HEK293 (cell line): ENCODE results near the gene SLC37A3.

ENCODE experiments used
- CTCF ChIP-seq: fragments of 450-650 bp; formaldehyde crosslinking; IDR thresholded peaks from 2 replicates; pipeline ENCODE4 v1.5.1; 2016; ENCODE audit warnings: missing biosample characterization, missing genetic modification characterization
- KLF16 ChIP-seq: fragments of 450-650 bp; formaldehyde crosslinking; IDR thresholded peaks from 2 replicates; pipeline ENCODE4 v1.5.1; 2017; ENCODE audit warnings: missing biosample characterization, missing genetic modification characterization
- TSHZ1 ChIP-seq: fragments of 450-650 bp; formaldehyde crosslinking; IDR thresholded peaks from 2 replicates; pipeline ENCODE4 v1.5.1; 2016; ENCODE audit warnings: missing biosample characterization, missing genetic modification characterization, borderline replicate concordance
- ZBTB17 ChIP-seq: fragments of 450-650 bp; formaldehyde crosslinking; IDR thresholded peaks from 2 replicates; pipeline ENCODE4 v1.5.1; 2016; ENCODE audit warnings: missing biosample characterization, missing genetic modification characterization
- ZBTB48 ChIP-seq: fragments of 450-650 bp; formaldehyde crosslinking; IDR thresholded peaks from 2 replicates; pipeline ENCODE4 v1.5.1; 2016; ENCODE audit warnings: missing biosample characterization, missing genetic modification characterization
- ZNF302 ChIP-seq: fragments of 450-650 bp; formaldehyde crosslinking; IDR thresholded peaks from 2 replicates; pipeline ENCODE4 v1.5.1; 2016; ENCODE audit warnings: missing biosample characterization, missing genetic modification characterization, low read depth
- ZNF513 ChIP-seq: fragments of 450-650 bp; IDR thresholded peaks from 2 replicates; pipeline ENCODE4 v1.5.1; 2018; ENCODE audit warnings: missing biosample characterization, missing genetic modification characterization
- ZNF558 ChIP-seq: fragments of 450-650 bp; formaldehyde crosslinking; IDR thresholded peaks from 2 replicates; pipeline ENCODE4 v1.5.1; 2016; ENCODE audit warnings: missing biosample characterization, missing genetic modification characterization
- TF ChIP-seq, protein P1 (sequence below): fragments of 450-650 bp; formaldehyde crosslinking; IDR thresholded peaks from 2 replicates; pipeline ENCODE4 v1.5.1; 2016; ENCODE audit warnings: missing biosample characterization, missing genetic modification characterization, borderline replicate concordance

DNA sequence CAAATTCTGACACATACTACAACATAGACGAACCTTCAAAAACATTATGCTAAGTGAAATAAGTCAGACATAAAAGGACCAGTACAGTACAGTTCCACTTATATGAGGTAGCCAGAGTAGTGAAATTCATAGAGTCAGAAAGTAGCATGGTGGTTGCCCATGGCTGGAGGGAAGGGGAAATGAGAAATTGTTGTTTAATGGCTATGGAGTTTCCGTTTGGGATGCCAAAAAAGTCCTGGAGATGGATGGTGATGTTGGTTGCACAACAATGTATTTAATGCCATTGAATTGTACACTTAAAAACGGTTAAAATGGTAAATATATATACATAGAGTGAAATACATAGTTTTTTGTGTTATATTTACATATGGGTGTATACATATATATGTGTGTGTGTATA lies 2.1 kb upstream of the SLC37A3 start:
- TF ChIP-seq ZNF513 (tag by site-specific recombination) = no peak
- no peak for TF ChIP-seq ZBTB17
- no peak for TF ChIP-seq CTCF (tag by site-specific recombination)
- TF ChIP-seq, protein P1, sequence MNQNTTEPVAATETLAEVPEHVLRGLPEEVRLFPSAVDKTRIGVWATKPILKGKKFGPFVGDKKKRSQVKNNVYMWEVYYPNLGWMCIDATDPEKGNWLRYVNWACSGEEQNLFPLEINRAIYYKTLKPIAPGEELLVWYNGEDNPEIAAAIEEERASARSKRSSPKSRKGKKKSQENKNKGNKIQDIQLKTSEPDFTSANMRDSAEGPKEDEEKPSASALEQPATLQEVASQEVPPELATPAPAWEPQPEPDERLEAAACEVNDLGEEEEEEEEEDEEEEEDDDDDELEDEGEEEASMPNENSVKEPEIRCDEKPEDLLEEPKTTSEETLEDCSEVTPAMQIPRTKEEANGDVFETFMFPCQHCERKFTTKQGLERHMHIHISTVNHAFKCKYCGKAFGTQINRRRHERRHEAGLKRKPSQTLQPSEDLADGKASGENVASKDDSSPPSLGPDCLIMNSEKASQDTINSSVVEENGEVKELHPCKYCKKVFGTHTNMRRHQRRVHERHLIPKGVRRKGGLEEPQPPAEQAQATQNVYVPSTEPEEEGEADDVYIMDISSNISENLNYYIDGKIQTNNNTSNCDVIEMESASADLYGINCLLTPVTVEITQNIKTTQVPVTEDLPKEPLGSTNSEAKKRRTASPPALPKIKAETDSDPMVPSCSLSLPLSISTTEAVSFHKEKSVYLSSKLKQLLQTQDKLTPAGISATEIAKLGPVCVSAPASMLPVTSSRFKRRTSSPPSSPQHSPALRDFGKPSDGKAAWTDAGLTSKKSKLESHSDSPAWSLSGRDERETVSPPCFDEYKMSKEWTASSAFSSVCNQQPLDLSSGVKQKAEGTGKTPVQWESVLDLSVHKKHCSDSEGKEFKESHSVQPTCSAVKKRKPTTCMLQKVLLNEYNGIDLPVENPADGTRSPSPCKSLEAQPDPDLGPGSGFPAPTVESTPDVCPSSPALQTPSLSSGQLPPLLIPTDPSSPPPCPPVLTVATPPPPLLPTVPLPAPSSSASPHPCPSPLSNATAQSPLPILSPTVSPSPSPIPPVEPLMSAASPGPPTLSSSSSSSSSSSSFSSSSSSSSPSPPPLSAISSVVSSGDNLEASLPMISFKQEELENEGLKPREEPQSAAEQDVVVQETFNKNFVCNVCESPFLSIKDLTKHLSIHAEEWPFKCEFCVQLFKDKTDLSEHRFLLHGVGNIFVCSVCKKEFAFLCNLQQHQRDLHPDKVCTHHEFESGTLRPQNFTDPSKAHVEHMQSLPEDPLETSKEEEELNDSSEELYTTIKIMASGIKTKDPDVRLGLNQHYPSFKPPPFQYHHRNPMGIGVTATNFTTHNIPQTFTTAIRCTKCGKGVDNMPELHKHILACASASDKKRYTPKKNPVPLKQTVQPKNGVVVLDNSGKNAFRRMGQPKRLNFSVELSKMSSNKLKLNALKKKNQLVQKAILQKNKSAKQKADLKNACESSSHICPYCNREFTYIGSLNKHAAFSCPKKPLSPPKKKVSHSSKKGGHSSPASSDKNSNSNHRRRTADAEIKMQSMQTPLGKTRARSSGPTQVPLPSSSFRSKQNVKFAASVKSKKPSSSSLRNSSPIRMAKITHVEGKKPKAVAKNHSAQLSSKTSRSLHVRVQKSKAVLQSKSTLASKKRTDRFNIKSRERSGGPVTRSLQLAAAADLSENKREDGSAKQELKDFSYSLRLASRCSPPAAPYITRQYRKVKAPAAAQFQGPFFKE (tag by site-specific recombination) = no peak
- TF ChIP-seq KLF16 (tag by site-specific recombination) = no peak
- no peak for TF ChIP-seq ZNF558
- no peak for TF ChIP-seq ZBTB48
- no peak for TF ChIP-seq ZNF302
- no peak for TF ChIP-seq TSHZ1 (tag by site-specific recombination)
